Heart left ventricle (tissue), 16 donors: ENCODE results near the gene FBXL14. TPM values are rescaled to one million over a fixed set of nuclear protein-coding genes. Genes with fewer than 3 reads are reported as not detected.
A peak's percentile ranks its signal among the peaks of the same experiment; 100 is the strongest.
"Not testable (repeated sequence)": the region's sequence is repeated elsewhere in the genome, so short reads cannot be mapped to it uniquely, and the experiment has no call there.

Experiments
- ATAC-seq, 4 donors: fragments of 200-7000 bp; cut with Tn5 transposase; one replicate each; pipeline ENCODE4 v1.9.1; 2020 to 2022; ENCODE audit warnings: moderate library complexity in 4 of 4, mild to moderate bottlenecking in 3 of 4, moderate number of reproducible peaks in 1 of 4
- DNase-seq, 5 donors: peaks; one replicate each; pipeline ENCODE4 v3.0.0-alpha.2; 2020
- H3K27ac ChIP-seq, 12 donors: fragments of 200-600 bp; sonication (generic) in 4 of 12; one replicate each; pipeline versions ENCODE4 v1.5.0 to v1.8.0; 2016 to 2022; ENCODE audit warnings: mild to moderate bottlenecking in 2 of 12
- H3K27me3 ChIP-seq, 9 donors: fragments of 200-600 bp; sonication (generic) in 2 of 9; one replicate each; pipeline versions ENCODE4 v1.5.1 to v1.8.0; 2016 to 2022; ENCODE audit warnings: mild to moderate bottlenecking in 3 of 9
- H3K36me3 ChIP-seq, 9 donors: fragments of 200-600 bp; sonication (generic) in 2 of 9; one replicate each; pipeline versions ENCODE4 v1.5.0 to v1.8.0; 2018 to 2022; ENCODE audit warnings: mild to moderate bottlenecking in 2 of 9
- H3K4me1 ChIP-seq, 12 donors: fragments of 200-600 bp; sonication (generic) in 4 of 12; one replicate each; pipeline versions ENCODE4 v1.5.0 to v1.8.0; 2016 to 2022; ENCODE audit warnings: mild to moderate bottlenecking in 3 of 12
- H3K4me3 ChIP-seq, 12 donors: fragments of 200-600 bp; sonication (generic) in 4 of 12; one replicate each; pipeline versions ENCODE4 v1.5.0 to v1.8.0; 2017 to 2022; ENCODE audit warnings: mild to moderate bottlenecking in 9 of 12, moderate library complexity in 4 of 12
- H3K9me3 ChIP-seq, 12 donors: fragments of 200-600 bp; sonication (generic) in 4 of 12; one replicate each; pipeline versions ENCODE4 v1.5.0 to v1.8.0; 2016 to 2022; ENCODE audit warnings: mild to moderate bottlenecking in 1 of 12
- CTCF ChIP-seq, 12 donors: fragments of 200-600 bp; sonication (generic) in 4 of 12; IDR thresholded peaks; one replicate each; pipeline versions ENCODE4 v1.5.0 to v1.8.0; 2018 to 2022; ENCODE audit warnings: antibody characterized with exemption in 12 of 12, mild to moderate bottlenecking in 5 of 12
- POLR2A ChIP-seq, 2 donors: fragments of 450-650 bp; IDR thresholded peaks; one replicate each; pipeline ENCODE4 v1.6.1; 2017; ENCODE audit warnings: antibody characterized with exemption in 2 of 2, mild to moderate bottlenecking in 2 of 2, moderate library complexity in 2 of 2
- WGBS, 4 donors: extraction: QIAGEN DNeasy Blood & Tissue Kit in 2 of 4; methylation state at CpG; one replicate each; pipeline versions ENCODE4 v1.1.5 to v1.1.7; 2013 to 2018; 5-methylcytosine and 5-hydroxymethylcytosine counted together
- intact Hi-C, 10 donors: fragments of 100-400 bp; cut with DNase I; formaldehyde crosslinking; loops; one replicate each; pipeline versions ENCODE4 v1.11.1 to v1.14.2; 2022
- polyA plus RNA-seq, 2 donors: library from polyadenylated mRNA; stranded (reverse); fragments of 200-250 nt; gene quantifications; one replicate each; pipeline ENCODE4 v1.2.3, GENCODE V29; 2013
- total RNA-seq, 9 donors: library from RNA; depleted of rRNA in 2 of 9; stranded (reverse); fragments of >200 nt in 2 of 9; fragmentation: NEBNext Ultra II Directional in 3 of 9; extraction: Animal tissue kit (Norgen Biotek cat#: 25700) in 3 of 9; gene quantifications; one replicate each; pipeline versions ENCODE4 v1.1.0 to v1.2.4, GENCODE V29; 2016 to 2023
- donor health status: ischemic (EF 13 %, LVEDD 7.1; RV severe dilation, severe dysfunction).
- donor health status: healthy with polysubstance abuse.
- donor health status: DM: no; HTN: yes; CAD: no.
- donor health status: DM: no; HTN: no; CAD: no.
- donor health status: ischemic (EF 25% LVEDD 6.9; RV normal size, moderate dysfunction).
- donor health status: ischemic (EF 25% LVEDD 5.7; RV mildly dilated, moderate dysfunction).
- donor health status: healthy.
- donor health status: DM: yes; HTN: yes; CAD: no.
- donor health status: ischemic (EF 35%, LVEDD 5.7; RV mildly dilated, moderate dysfunction).
- donor health status: nonischemic (EF 11% LVEDD 7.7; RV severe dilation, severe dysfunction).
- donor health status: DM: yes; HTN: yes; CAD: no.
- donor health status: PGD.
- donor health status: ischemic (EF 29% LVEDD 5.4; RV normal size, mild dysfunction).
- donor health status: nonischemic (EF 23%, LVEDD 6.1; RV moderate dilation, normal function).

FBXL14 gene
- total and polyA plus RNA-seq, 11 donors, result 1.7 to 10.1 (median 8.4) TPM

GRCh38 chr12:1605129-1606020 is 11.0 kb upstream of the FBXL14 start:
- ATAC-seq, result peak; percentile 77 to 87 (median 84)
- TF ChIP-seq CTCF (IDR thresholded peaks at IDR 0.05) (peak; percentile 65 to 92 (median 78)), POLR2A (IDR thresholded peaks at IDR 0.05) (peak in 1 of 2 donors; percentile 48)
- H3K4me3 ChIP-seq, result peak overlapping the region in 11 of 12 donors; percentile 24 to 70 (median 54)
- H3K27ac ChIP-seq, result peak overlapping the region; percentile 82 to 97 (median 92)
- no peaks in the 10 kb centered on the region for H3K36me3 ChIP-seq
- no peaks in the 10 kb centered on the region for H3K27me3 ChIP-seq
- DNase-seq, result peak; percentile 74 to 83 (median 79)
- WGBS, 4 donors, result 0 to 1% (median 1%) methylated on average over 22 of the region's 22 CpGs
- H3K4me1 ChIP-seq, result peaks cover 0 to 52% (median 13%) of the 10 kb centered on the region in 12 donors
- no peaks in the 10 kb centered on the region for H3K9me3 ChIP-seq
- intact Hi-C loops, result loop anchor here in 2 of 10 donors (5.0 to 10.0 kb wide), 2 partner anchors 488 to 1031 kb away; no protein-coding TSS in a partner anchor

- H3K27me3 ChIP-seq, result no peaks in the 10 kb centered on the region
- TF ChIP-seq CTCF (IDR thresholded peaks at IDR 0.05) (no peak), POLR2A (IDR thresholded peaks at IDR 0.05) (no peak)
- DNase-seq (no peak), ATAC-seq (no peak)
- WGBS, 4 donors, result 61 to 70% (median 66%) methylated on average over 3 of the region's 3 CpGs
- H3K27ac ChIP-seq, result peak overlapping the region in 1 of 12 donors; percentile 21
- no peak overlapping the region for H3K4me3 ChIP-seq
- intact Hi-C loops, result loop anchor here in 2 of 10 donors (5.0 to 10.0 kb wide), 2 partner anchors 487 to 1030 kb away; no protein-coding TSS in a partner anchor
- H3K9me3 ChIP-seq, result no peaks in the 10 kb centered on the region
- no peaks in the 10 kb centered on the region for H3K36me3 ChIP-seq
- H3K4me1 ChIP-seq, result peaks cover 0 to 49% (median 13%) of the 10 kb centered on the region in 12 donors
These were observed 10.1 kb upstream of the FBXL14 start for GRCh38 chr12:1604464-1604863.

- TF ChIP-seq POLR2A (IDR thresholded peaks at IDR 0.05), result no peak
- TF ChIP-seq CTCF (IDR thresholded peaks at IDR 0.05), result no peak
- Histone ChIP-seq H3K9me3 (no peaks in the 10 kb centered on the region), H3K4me3 (no peak overlapping the region), H3K27ac (no peak overlapping the region), H3K27me3 (no peaks in the 10 kb centered on the region), H3K36me3 (no peaks in the 10 kb centered on the region), H3K4me1 (peaks cover 0 to 38% (median 13%) of the 10 kb centered on the region in 12 donors)
- WGBS, 4 donors, result 87 to 90% (median 89%) methylated on average over 7 of the region's 7 CpGs
- no peak for DNase-seq
- intact Hi-C loops, result loop anchor here in 2 of 10 donors (5.0 to 10.0 kb wide), 2 partner anchors 486 to 1029 kb away; no protein-coding TSS in a partner anchor
- ATAC-seq, result no peak
These were observed 9.1 kb upstream of the FBXL14 start for GRCh38 chr12:1603269-1603993.

- not testable (repeated sequence) for ATAC-seq, H3K4me3 ChIP-seq, H3K9me3 ChIP-seq, H3K36me3 ChIP-seq, H3K27me3 ChIP-seq, DNase-seq, H3K27ac ChIP-seq
- WGBS, 4 donors, result 94 to 96% (median 96%) methylated on average over 9 of the region's 9 CpGs
- H3K4me1 ChIP-seq, result peaks cover 0 to 31% (median 12%) of the 10 kb centered on the region in 12 donors
- intact Hi-C loops, result loop anchor here in 2 of 10 donors (5.0 to 10.0 kb wide), 2 partner anchors 485 to 1028 kb away; no protein-coding TSS in a partner anchor
These were observed 8.3 kb upstream of the FBXL14 start for GRCh38 chr12:1602706-1603105.
